HepG2 (cell line): ENCODE results near the gene RRAS. TPM values are rescaled to one million over a fixed set of nuclear protein-coding genes. Genes with fewer than 3 reads are reported as not detected.

Source experiments
- AHR ChIP-seq: IDR thresholded peaks from 2 replicates; pipeline ENCODE4 v1.6.1; 2018; ENCODE audit warnings: missing genetic modification reagents, missing compliant biosample characterization
- ERF ChIP-seq: IDR thresholded peaks from 2 replicates; pipeline ENCODE4 v1.6.1; 2018; ENCODE audit warnings: missing biosample characterization, missing genetic modification reagents
- FOXA1 ChIP-seq, 2 experiments: fragments of 450-650 bp in 1 of 2; sonication (generic) in 1 of 2; formaldehyde crosslinking in 1 of 2; IDR thresholded peaks; 2 replicates each; pipeline versions ENCODE4 v1.4.0 to v1.6.1; 2016 to 2020; ENCODE audit warnings: missing genetic modification reagents in 1 of 2
- GATAD2A ChIP-seq: IDR thresholded peaks from 2 replicates; pipeline ENCODE4 v1.6.1; 2016
- HNRNPUL1 ChIP-seq: fragments of 200-400 bp; formaldehyde crosslinking; IDR thresholded peaks from 2 replicates; pipeline ENCODE4 v1.6.1; 2017; ENCODE audit warnings: low read depth, mild to moderate bottlenecking, low read length, moderate library complexity
- JDP2 ChIP-seq: sonication (generic); formaldehyde crosslinking; IDR thresholded peaks from 2 replicates; pipeline ENCODE4 v1.8.1; 2022; ENCODE audit warnings: missing genetic modification reagents, borderline replicate concordance
- MIER3 ChIP-seq: IDR thresholded peaks from 2 replicates; pipeline ENCODE4 v1.6.1; 2016; ENCODE audit warnings: missing compliant biosample characterization, borderline replicate concordance
- NCOA2 ChIP-seq: sonication (generic); formaldehyde crosslinking; IDR thresholded peaks from 2 replicates; pipeline ENCODE4 v1.8.0; 2022; ENCODE audit warnings: inconsistent platforms
- NFKB2 ChIP-seq: sonication (generic); formaldehyde crosslinking; IDR thresholded peaks from 2 replicates; pipeline ENCODE4 v1.4.0; 2020; ENCODE audit warnings: missing genetic modification reagents, borderline replicate concordance
- NFKBIZ ChIP-seq: IDR thresholded peaks from 2 replicates; pipeline ENCODE4 v1.6.1; 2018; ENCODE audit warnings: missing genetic modification reagents, missing compliant biosample characterization
- NONO ChIP-seq, 2 experiments: fragments of 450-650 bp in 1 of 2; sonication (generic) in 1 of 2; formaldehyde crosslinking in 1 of 2; IDR thresholded peaks in 1 of 2; conservative IDR thresholded peaks in 1 of 2; 2 replicates each; pipeline versions ENCODE4 v1.6.1 to v1.8.0; 2017 to 2022; ENCODE audit warnings: mild to moderate bottlenecking in 1 of 2, missing genetic modification reagents in 1 of 2, moderate library complexity in 1 of 2
- POLR2G ChIP-seq: fragments of 200-400 bp; formaldehyde crosslinking; IDR thresholded peaks from 2 replicates; pipeline ENCODE4 v1.6.1; 2018; ENCODE audit warnings: mild to moderate bottlenecking, low read depth, low read length, moderate library complexity
- SMYD3 ChIP-seq: sonication (generic); formaldehyde crosslinking; IDR thresholded peaks from 2 replicates; pipeline ENCODE4 v1.8.1; 2023; ENCODE audit warnings: mild to moderate bottlenecking, missing genetic modification reagents
- STAT5B ChIP-seq: sonication (generic); formaldehyde crosslinking; IDR thresholded peaks from 2 replicates; pipeline ENCODE4 v1.4.0; 2020; ENCODE audit warnings: missing genetic modification reagents
- ZNF737 ChIP-seq: sonication (generic); formaldehyde crosslinking; IDR thresholded peaks from 2 replicates; pipeline ENCODE4 v1.5.0; 2020; ENCODE audit warnings: missing genetic modification reagents, mild to moderate bottlenecking, borderline replicate concordance
- ZNF780A ChIP-seq: sonication (generic); formaldehyde crosslinking; IDR thresholded peaks from 2 replicates; pipeline ENCODE4 v1.8.0; 2022; ENCODE audit warnings: mild to moderate bottlenecking, missing genetic modification reagents, moderate library complexity
- polyA plus RNA-seq, 8 experiments: library from polyadenylated mRNA; depleted of rRNA in 3 of 8; stranded (reverse) in 7 of 8; unstranded in 1 of 8; fragments of >200 nt; fragmentation: Illumina TruSeq in 4 of 8; extraction: Trizol in 4 of 8; gene quantifications; 2 replicates each; pipeline versions ENCODE4 v1.2.1 to v1.2.3, GENCODE V29; 2011 to 2016; ENCODE audit warnings: low read depth in 4 of 8, missing spikeins in 1 of 8, mixed read lengths in 1 of 8; ENCODE audit not compliant: insufficient read depth in 1 of 8
- total RNA-seq, 5 experiments: library from RNA; depleted of rRNA; stranded (reverse); fragments of >200 nt; fragmentation: Illumina TruSeq; extraction: Trizol; gene quantifications; 2 replicates each; pipeline ENCODE4 v1.2.3, GENCODE V29; 2016; ENCODE audit warnings: low read depth in 1 of 5
- TF ChIP-seq, protein P1 (sequence below): sonication (generic); formaldehyde crosslinking; IDR thresholded peaks from 2 replicates; pipeline ENCODE4 v1.4.0; 2020; ENCODE audit warnings: missing genetic modification reagents, borderline replicate concordance
- TF ChIP-seq, protein P2 (sequence below): sonication (generic); formaldehyde crosslinking; IDR thresholded peaks from 2 replicates; pipeline ENCODE4 v1.4.0; 2020; ENCODE audit warnings: mild to moderate bottlenecking, missing genetic modification reagents
- TF ChIP-seq, protein P3 (sequence below): IDR thresholded peaks from 2 replicates; pipeline ENCODE4 v1.4.0; 2020; ENCODE audit warnings: mild to moderate bottlenecking, missing genetic modification reagents
- TF ChIP-seq, protein P4 (sequence below): sonication (generic); formaldehyde crosslinking; IDR thresholded peaks from 2 replicates; pipeline ENCODE4 v1.5.0; 2020; ENCODE audit warnings: missing genetic modification reagents

The RRAS gene
- total and polyA plus RNA-seq, 2 of the 13 experiments (the other 11 are each of a cell fraction or from before 2014, with no cell fraction given) = 1.5 to 12.0 TPM

DNA sequence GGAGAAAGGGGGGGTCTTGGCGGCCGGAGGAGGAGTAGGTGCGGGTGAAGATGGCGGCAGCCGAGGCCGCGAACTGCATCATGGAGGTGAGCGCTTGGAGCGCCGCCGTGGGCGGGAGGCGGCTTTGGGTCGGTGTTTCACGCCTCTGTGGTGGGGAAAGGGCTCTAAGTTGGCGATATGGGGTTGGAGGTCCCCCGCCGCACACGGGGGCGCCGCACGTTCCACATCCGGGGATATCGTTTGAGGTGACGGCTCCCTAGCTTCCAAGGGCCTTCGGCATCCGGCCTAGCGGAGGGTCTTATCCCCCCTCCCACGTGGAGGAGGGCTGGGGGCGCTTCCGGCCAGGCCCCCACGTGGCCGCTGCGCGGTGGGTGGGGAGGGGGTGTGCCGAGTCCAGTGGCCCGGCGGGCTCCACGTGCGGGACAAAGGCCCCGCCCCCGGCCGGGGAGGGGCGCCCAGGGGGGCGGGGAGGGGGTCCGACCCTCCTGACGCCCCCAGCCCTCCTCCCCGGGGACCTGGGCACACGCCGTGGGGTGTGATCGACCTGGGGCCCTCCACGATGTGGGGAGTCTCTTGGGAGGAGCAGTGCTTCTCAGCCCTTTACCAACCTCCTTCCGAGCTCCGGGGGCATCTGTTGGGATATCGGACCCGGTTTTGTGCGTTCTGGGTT, 37.4 kb upstream of the RRAS start, which contains the start of gene PRMT1 (continued):
- TF ChIP-seq, protein P1, sequence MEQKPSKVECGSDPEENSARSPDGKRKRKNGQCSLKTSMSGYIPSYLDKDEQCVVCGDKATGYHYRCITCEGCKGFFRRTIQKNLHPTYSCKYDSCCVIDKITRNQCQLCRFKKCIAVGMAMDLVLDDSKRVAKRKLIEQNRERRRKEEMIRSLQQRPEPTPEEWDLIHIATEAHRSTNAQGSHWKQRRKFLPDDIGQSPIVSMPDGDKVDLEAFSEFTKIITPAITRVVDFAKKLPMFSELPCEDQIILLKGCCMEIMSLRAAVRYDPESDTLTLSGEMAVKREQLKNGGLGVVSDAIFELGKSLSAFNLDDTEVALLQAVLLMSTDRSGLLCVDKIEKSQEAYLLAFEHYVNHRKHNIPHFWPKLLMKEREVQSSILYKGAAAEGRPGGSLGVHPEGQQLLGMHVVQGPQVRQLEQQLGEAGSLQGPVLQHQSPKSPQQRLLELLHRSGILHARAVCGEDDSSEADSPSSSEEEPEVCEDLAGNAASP = 0 out of 2 replicates have a peak, but pooled peaks have one; percentile 46
- TF ChIP-seq, protein P2, sequence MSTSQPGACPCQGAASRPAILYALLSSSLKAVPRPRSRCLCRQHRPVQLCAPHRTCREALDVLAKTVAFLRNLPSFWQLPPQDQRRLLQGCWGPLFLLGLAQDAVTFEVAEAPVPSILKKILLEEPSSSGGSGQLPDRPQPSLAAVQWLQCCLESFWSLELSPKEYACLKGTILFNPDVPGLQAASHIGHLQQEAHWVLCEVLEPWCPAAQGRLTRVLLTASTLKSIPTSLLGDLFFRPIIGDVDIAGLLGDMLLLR (CRISPR knock-in tag) = peak; percentile 88
- peak; percentile 70 for TF ChIP-seq ERF (CRISPR knock-in tag)
- peak; percentile 87; the same call in 1 of the 2 replicates for TF ChIP-seq NFKB2 (CRISPR knock-in tag)
- 0 out of 2 replicates have a peak, but pooled peaks have one; percentile 27 for TF ChIP-seq GATAD2A
- TF ChIP-seq NONO (IDR thresholded peaks at IDR 0.05) = no peak
- TF ChIP-seq NONO (CRISPR knock-in tag; conservative IDR thresholded peaks at IDR 0.05) = 0 out of 2 replicates have a peak, but pooled peaks have one; percentile 30
- no peak for TF ChIP-seq STAT5B (CRISPR knock-in tag)
- TF ChIP-seq ZNF780A (CRISPR knock-in tag) = no peak
- TF ChIP-seq MIER3 (CRISPR knock-in tag) = peak; percentile 53; the same call in 1 of the 2 replicates
- TF ChIP-seq AHR (CRISPR knock-in tag) = 0 out of 2 replicates have a peak, but pooled peaks have one; percentile 88
- no peak for TF ChIP-seq ZNF737 (CRISPR knock-in tag)
- peak; percentile 94 for TF ChIP-seq POLR2G
- peak; percentile 75; the same call in 1 of the 2 replicates for TF ChIP-seq NFKBIZ (CRISPR knock-in tag)
- TF ChIP-seq JDP2 (CRISPR knock-in tag) = no peak
- TF ChIP-seq, protein P3, sequence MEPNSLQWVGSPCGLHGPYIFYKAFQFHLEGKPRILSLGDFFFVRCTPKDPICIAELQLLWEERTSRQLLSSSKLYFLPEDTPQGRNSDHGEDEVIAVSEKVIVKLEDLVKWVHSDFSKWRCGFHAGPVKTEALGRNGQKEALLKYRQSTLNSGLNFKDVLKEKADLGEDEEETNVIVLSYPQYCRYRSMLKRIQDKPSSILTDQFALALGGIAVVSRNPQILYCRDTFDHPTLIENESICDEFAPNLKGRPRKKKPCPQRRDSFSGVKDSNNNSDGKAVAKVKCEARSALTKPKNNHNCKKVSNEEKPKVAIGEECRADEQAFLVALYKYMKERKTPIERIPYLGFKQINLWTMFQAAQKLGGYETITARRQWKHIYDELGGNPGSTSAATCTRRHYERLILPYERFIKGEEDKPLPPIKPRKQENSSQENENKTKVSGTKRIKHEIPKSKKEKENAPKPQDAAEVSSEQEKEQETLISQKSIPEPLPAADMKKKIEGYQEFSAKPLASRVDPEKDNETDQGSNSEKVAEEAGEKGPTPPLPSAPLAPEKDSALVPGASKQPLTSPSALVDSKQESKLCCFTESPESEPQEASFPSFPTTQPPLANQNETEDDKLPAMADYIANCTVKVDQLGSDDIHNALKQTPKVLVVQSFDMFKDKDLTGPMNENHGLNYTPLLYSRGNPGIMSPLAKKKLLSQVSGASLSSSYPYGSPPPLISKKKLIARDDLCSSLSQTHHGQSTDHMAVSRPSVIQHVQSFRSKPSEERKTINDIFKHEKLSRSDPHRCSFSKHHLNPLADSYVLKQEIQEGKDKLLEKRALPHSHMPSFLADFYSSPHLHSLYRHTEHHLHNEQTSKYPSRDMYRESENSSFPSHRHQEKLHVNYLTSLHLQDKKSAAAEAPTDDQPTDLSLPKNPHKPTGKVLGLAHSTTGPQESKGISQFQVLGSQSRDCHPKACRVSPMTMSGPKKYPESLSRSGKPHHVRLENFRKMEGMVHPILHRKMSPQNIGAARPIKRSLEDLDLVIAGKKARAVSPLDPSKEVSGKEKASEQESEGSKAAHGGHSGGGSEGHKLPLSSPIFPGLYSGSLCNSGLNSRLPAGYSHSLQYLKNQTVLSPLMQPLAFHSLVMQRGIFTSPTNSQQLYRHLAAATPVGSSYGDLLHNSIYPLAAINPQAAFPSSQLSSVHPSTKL (CRISPR knock-in tag) = peak; percentile 50; the same call in 1 of the 2 replicates
- TF ChIP-seq FOXA1 (IDR thresholded peaks at IDR 0.05) = no peak
- TF ChIP-seq FOXA1 (CRISPR knock-in tag; IDR thresholded peaks at IDR 0.05) = no peak
- 0 out of 2 replicates have a peak, but pooled peaks have one; percentile 18 for TF ChIP-seq NCOA2
- TF ChIP-seq, protein P4, sequence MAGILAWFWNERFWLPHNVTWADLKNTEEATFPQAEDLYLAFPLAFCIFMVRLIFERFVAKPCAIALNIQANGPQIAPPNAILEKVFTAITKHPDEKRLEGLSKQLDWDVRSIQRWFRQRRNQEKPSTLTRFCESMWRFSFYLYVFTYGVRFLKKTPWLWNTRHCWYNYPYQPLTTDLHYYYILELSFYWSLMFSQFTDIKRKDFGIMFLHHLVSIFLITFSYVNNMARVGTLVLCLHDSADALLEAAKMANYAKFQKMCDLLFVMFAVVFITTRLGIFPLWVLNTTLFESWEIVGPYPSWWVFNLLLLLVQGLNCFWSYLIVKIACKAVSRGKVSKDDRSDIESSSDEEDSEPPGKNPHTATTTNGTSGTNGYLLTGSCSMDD (CRISPR knock-in tag) = no peak
- 0 out of 2 replicates have a peak, but pooled peaks have one; percentile 32 for TF ChIP-seq SMYD3 (CRISPR knock-in tag)
- no peak for TF ChIP-seq HNRNPUL1
